ENCODE measurements around the gene TRAF3.
"Not testable (repeated sequence)": the region's sequence is repeated elsewhere in the genome, so short reads cannot be mapped to it uniquely, and the experiment has no call there.

The TRAF3 gene

DNA sequence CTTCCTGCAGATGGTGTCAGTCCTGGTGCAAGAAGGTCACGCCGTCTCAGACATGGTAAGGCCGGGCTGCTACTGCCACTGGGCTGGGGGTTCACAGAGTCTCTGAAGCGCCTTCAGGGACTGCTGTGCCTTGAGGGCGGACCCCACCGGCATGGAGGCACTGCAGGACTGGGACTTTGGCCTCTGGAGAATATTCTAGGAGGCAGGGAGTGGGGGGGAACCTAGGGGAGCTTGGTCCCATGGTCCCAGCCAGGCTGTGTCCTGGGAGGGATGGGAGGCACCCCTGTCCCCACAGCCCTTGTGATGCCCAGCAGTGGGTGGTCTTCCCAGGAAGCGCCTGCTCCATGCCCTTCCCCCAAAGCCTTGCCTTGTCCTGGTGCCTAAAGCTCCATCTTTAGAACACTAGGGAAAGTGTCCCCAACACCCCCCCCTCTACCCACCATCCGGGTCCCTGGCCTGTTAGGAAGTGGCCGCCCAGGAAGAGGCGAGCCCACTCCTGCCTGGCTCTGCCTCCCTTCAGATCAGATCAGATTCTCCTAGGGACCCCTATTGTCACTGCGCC is 146.8 kb downstream of the TRAF3 start:
- H3K4me3 ChIP-seq (ENCODE audit: control insufficient read depth, low read depth, low read length): no peak overlapping the region
- DNase-seq (ENCODE audit: low read depth): no peak
- TF ChIP-seq, protein P1, sequence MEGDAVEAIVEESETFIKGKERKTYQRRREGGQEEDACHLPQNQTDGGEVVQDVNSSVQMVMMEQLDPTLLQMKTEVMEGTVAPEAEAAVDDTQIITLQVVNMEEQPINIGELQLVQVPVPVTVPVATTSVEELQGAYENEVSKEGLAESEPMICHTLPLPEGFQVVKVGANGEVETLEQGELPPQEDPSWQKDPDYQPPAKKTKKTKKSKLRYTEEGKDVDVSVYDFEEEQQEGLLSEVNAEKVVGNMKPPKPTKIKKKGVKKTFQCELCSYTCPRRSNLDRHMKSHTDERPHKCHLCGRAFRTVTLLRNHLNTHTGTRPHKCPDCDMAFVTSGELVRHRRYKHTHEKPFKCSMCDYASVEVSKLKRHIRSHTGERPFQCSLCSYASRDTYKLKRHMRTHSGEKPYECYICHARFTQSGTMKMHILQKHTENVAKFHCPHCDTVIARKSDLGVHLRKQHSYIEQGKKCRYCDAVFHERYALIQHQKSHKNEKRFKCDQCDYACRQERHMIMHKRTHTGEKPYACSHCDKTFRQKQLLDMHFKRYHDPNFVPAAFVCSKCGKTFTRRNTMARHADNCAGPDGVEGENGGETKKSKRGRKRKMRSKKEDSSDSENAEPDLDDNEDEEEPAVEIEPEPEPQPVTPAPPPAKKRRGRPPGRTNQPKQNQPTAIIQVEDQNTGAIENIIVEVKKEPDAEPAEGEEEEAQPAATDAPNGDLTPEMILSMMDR (IDR thresholded peaks at IDR 0.05; ENCODE audit: control insufficient read depth, insufficient read depth, low read depth, low read length, missing control alignments): no peak

DNA sequence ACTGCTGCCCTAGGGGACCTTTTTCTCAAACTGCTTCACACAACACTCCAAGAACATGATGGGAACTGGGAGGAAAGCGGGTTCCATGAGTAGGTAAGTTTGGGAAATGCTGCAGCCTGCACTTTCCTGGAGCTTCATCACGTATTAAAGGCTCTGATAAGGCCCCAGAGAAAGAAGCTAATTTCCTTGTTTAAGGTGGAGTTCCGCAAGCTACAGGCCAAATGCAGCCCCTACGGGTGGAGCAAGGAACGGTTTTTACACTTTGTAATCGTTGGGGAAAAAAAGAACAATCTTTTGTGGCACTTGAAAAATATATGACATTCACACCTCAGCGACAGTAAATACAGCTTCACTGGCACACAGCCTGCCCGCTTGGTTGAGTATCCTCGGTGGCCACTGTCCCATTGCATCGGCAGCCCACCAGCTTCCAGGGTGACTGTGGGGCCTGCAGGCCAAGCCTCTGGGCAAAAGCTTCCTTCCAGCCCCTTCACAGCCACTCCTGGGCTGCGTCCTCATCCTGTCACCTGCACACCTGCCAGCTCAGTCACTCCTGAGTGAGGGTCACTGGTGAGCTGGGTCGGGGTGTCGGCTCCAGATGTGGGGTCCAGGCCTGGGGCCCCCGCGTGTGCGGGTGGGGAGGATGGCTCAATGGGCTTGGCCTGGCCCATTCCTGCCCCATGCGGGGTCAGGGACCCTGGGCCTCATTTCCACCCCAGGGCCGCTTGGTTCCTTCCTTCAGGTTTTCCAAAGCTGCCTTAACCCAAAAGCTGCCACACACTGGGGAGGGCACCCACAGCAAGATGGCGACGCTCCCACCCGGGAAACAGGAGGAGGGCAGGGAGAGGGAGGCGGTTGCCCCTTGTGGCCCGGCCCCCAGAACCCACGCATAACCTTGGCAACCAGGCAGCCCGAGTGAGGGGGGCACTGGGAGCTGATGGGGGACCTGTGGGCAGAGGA is 147.7 kb downstream of the TRAF3 start:
- TF ChIP-seq, protein P1 (IDR thresholded peaks at IDR 0.05; ENCODE audit: control insufficient read depth, insufficient read depth, low read depth, low read length, missing control alignments): no peak
- H3K4me3 ChIP-seq (ENCODE audit: control insufficient read depth, low read depth, low read length): no peak overlapping the region
- DNase-seq (ENCODE audit: low read depth): no peak

DNA sequence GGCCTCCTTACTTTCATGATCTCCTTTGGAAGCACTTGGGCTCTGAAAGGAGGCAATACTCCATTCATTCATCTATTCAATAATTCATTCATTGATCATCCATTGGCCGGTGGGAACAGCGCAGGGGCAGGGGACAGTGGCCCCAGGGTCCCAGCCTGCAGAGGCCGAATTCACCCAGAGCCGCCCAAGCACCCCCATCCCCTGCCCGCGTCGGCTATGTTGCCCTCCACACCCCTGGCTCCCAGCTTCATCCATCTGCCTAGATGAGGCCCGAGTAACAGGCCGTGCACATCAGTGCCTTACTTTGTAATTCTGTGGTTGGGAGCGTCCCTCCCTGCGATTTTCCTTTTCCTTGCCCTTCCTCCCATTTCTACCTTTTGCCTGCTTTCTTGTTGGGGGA is 148.4 kb downstream of the TRAF3 start:
- no peak overlapping the region for H3K4me3 ChIP-seq (ENCODE audit: control insufficient read depth, low read depth, low read length)
- DNase-seq (ENCODE audit: low read depth): no peak
- TF ChIP-seq, protein P1 (IDR thresholded peaks at IDR 0.05; ENCODE audit: control insufficient read depth, insufficient read depth, low read depth, low read length, missing control alignments): no peak

DNA sequence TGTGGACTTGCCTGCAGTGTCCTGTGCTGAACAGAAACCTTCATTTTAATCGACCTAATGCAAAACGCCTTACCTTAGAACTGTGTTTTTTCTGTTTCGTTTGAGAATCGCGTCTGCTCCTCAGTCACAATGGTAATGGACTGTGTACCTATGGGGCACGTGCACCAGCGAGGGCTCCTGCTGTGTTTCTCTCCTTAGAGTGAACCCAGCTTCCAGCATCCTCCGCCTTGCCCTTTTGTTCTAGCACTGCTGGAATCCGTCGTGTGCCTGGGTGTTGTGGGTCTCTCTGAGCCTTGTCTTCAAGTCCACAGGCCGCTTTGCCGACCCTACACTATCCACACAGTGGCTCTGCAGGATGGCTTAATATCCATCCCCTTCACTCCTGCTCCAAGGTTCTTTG is 148.9 kb downstream of the TRAF3 start:
- no peak overlapping the region for H3K4me3 ChIP-seq (ENCODE audit: control insufficient read depth, low read depth, low read length)
- no peak for DNase-seq (ENCODE audit: low read depth)
- TF ChIP-seq, protein P1 (IDR thresholded peaks at IDR 0.05; ENCODE audit: control insufficient read depth, insufficient read depth, low read depth, low read length, missing control alignments): no peak

DNA sequence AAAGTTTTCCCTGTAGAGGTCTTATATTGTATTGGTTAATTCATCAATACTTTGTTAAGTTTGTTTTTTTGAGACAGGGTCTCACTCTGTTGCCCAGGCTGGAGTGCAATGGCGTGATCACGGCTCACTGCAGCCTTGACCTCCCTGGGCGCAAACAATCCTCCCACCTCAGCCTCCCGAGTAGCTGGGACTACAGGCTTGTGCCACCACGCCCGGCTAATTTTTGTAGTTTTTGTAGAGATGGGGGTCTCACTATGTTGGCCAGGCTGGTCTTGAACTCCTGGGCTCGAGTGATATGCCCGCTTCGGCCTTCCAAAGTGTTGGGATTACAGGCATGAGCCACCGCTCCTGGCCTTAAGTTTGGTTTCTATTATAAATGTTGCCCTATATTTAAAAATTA is 149.6 kb downstream of the TRAF3 start:
- H3K4me3 ChIP-seq (ENCODE audit: control insufficient read depth, low read depth, low read length): not testable (repeated sequence)

DNA sequence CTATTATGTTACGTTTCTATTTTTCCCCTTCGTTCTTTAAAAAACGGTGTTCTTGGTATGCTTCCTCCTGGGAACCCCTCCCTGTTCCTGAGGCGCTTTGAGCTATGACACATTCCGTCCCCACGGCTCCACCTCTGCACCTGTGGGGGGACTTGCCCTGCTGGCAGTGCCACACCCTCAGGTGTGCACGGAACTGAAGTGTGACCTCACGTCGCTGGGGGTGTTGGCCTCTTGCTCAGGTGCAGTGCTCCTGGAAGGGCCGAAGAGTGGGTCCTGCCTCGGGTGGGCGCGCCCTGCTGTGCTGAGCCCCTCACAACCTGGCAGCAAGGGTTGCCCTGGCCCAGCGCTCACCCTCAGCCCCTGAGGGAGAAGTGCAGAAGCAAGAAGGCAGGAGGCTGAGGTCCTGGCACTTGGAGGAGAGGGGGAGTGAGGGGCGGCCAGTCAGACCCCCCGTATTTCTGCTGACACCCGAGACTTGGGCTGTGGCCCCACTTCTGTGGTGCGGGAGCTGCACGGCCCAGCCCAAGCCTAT is 150.2 kb downstream of the TRAF3 start:
- H3K4me3 ChIP-seq (ENCODE audit: control insufficient read depth, low read depth, low read length): no peak overlapping the region
- TF ChIP-seq, protein P1 (IDR thresholded peaks at IDR 0.05; ENCODE audit: control insufficient read depth, insufficient read depth, low read depth, low read length, missing control alignments): no peak
- DNase-seq (ENCODE audit: low read depth): no peak

More for the DNA sequence above, 149.6 kb downstream of the TRAF3 start:
- DNase-seq (ENCODE audit: low read depth): not testable (repeated sequence)

DNA sequence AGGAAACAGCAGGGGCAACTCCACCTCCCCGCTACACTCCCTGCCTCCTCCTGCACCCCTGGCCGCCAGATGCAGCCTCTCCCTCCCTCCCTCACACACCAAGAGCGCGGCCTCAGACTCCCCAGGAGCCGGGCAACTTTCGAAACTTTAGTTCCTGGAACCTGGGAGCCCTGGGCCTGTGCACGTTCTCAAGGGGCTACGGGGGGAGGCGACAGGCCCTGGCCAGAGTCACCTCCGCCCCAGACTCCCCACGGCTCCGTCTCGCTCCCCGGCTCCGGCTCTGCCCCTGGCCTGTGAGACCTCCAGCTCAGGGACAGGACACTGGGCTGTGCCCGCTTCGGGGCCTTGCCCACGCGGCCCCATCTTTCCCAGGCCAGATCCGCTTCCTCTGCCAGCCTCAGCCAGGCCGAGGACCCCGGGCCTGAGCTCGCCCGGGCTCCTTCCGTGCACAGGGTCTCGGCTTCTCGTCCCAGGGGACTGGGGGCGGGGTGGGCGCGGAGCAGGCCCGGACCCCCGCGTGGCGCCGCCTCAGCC is 150.7 kb downstream of the TRAF3 start:
- H3K4me3 ChIP-seq (ENCODE audit: control insufficient read depth, low read depth, low read length): no peak overlapping the region
- TF ChIP-seq, protein P1 (IDR thresholded peaks at IDR 0.05; ENCODE audit: control insufficient read depth, insufficient read depth, low read depth, low read length, missing control alignments): no peak
- no peak for DNase-seq (ENCODE audit: low read depth)

All from AG09309 (cell line).